ENCODE data around the gene TTLL3. TPM values are rescaled to one million over a fixed set of nuclear protein-coding genes. Genes with fewer than 3 reads are reported as not detected.

Gene TTLL3
- polyA plus RNA-seq, 1 of the 3 experiments (the other 2 are of a cell fraction), result 41.6 TPM

GRCh38 chr3:9792405-9793160 lies 17.5 kb upstream of the TTLL3 start, which contains the start of the genes ARPC4 and TADA3 (continued):
- TF ChIP-seq, protein P1, sequence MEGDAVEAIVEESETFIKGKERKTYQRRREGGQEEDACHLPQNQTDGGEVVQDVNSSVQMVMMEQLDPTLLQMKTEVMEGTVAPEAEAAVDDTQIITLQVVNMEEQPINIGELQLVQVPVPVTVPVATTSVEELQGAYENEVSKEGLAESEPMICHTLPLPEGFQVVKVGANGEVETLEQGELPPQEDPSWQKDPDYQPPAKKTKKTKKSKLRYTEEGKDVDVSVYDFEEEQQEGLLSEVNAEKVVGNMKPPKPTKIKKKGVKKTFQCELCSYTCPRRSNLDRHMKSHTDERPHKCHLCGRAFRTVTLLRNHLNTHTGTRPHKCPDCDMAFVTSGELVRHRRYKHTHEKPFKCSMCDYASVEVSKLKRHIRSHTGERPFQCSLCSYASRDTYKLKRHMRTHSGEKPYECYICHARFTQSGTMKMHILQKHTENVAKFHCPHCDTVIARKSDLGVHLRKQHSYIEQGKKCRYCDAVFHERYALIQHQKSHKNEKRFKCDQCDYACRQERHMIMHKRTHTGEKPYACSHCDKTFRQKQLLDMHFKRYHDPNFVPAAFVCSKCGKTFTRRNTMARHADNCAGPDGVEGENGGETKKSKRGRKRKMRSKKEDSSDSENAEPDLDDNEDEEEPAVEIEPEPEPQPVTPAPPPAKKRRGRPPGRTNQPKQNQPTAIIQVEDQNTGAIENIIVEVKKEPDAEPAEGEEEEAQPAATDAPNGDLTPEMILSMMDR (IDR thresholded peaks at IDR 0.05), result no peak
- no peak for TF ChIP-seq USF2 (IDR thresholded peaks at IDR 0.05; ENCODE audit: borderline replicate concordance, low read depth, low read length)
- peak; percentile 99 for TF ChIP-seq CHD2 (IDR thresholded peaks at IDR 0.05; ENCODE audit: low read length, partially characterized antibody)
- no peak for TF ChIP-seq RAD21 (IDR thresholded peaks at IDR 0.05; ENCODE audit: low read length)
- no peak for TF ChIP-seq RFX5 (IDR thresholded peaks at IDR 0.05; ENCODE audit: low read length)
- TF ChIP-seq, protein P2, sequence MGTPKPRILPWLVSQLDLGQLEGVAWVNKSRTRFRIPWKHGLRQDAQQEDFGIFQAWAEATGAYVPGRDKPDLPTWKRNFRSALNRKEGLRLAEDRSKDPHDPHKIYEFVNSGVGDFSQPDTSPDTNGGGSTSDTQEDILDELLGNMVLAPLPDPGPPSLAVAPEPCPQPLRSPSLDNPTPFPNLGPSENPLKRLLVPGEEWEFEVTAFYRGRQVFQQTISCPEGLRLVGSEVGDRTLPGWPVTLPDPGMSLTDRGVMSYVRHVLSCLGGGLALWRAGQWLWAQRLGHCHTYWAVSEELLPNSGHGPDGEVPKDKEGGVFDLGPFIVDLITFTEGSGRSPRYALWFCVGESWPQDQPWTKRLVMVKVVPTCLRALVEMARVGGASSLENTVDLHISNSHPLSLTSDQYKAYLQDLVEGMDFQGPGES (IDR thresholded peaks at IDR 0.05; ENCODE audit: low read depth, low read length), result no peak
- TF ChIP-seq JUND (IDR thresholded peaks at IDR 0.05), result peak; percentile 39; the same call in 1 of the 2 replicates
- TF ChIP-seq MXI1 (IDR thresholded peaks at IDR 0.05; ENCODE audit: low read depth, low read length), result peak; percentile 77
- TF ChIP-seq FOXM1 (IDR thresholded peaks at IDR 0.05; ENCODE audit: low read depth), result no peak
- peak; percentile 92 for TF ChIP-seq ELF1 (IDR thresholded peaks at IDR 0.05)

- CTCF ChIA-PET, result interaction anchor here (0.6 to 1.6 kb wide), 3 partner anchors 15 to 536 kb away, joined by 3 to 6 read pairs (median 3); partner anchors contain the start of gene CRELD1
- peak overlapping the region; percentile 98 for H3K9ac ChIP-seq
- H3K79me2 ChIP-seq (ENCODE audit: insufficient read depth), result peaks cover 76% of the 10 kb centered on the region
- WGBS (ENCODE audit: low lambda C conversion rate), result 2% methylated on average over 17 of the region's 23 CpGs
- TF ChIP-seq YY1 (IDR thresholded peaks at IDR 0.05; ENCODE audit: low read depth) (no peak), RFX5 (IDR thresholded peaks at IDR 0.05; ENCODE audit: low read length) (no peak)
- H4K20me1 ChIP-seq (ENCODE audit: insufficient read depth), result peaks cover 17% of the 10 kb centered on the region; the same call in 1 of the 2 replicates
- POLR2A ChIA-PET, result interaction anchor here (0.6 to 1.5 kb wide), 12 partner anchors 11 to 455 kb away, joined by 3 to 9 read pairs (median 4); partner anchors contain the start of genes CAMK1, CRELD1, EMC3 and MTMR14
- H3F3A ChIP-seq (replicated peaks; ENCODE audit: insufficient read depth), result no peaks in the 10 kb centered on the region
- peak overlapping the region; percentile 91 to 97 for H3K27ac ChIP-seq (ENCODE audit: low read depth in 2 of 2, low read length in 1 of 2)
- peaks cover 38 to 44% of the 10 kb centered on the region in 2 experiments for H3K36me3 ChIP-seq (replicated peaks in 1 of 2; ENCODE audit: control insufficient read depth in 1 of 2, insufficient read depth in 2 of 2, low read length in 1 of 2)
- H3K4me3 ChIP-seq (ENCODE audit: low read depth in 2 of 2, low read length in 1 of 2), result peak overlapping the region; percentile 82 to 96
- H3K9me2 ChIP-seq, result no peaks in the 10 kb centered on the region
- H3K27me3 ChIP-seq (ENCODE audit: insufficient read depth), result no peaks in the 10 kb centered on the region
- H3K9me3 ChIP-seq, result no peaks in the 10 kb centered on the region
- H3K4me1 ChIP-seq (ENCODE audit: control insufficient read depth in 1 of 2, insufficient read depth in 2 of 2, low read depth in 1 of 2, low read length in 1 of 2), result peaks cover 10 to 13% of the 10 kb centered on the region in 2 experiments; a peak in 1 of 4 replicates
- peak overlapping the region; percentile 3; the same call in 1 of the 2 replicates for H2AFZ ChIP-seq (ENCODE audit: low read depth)
- H3K4me2 ChIP-seq, result peak overlapping the region; percentile 83
- DNase-seq, result peak; percentile 35
Observed at GRCh38 chr3:9793161-9793781, 16.8 kb upstream of the TTLL3 start.
